HG03565 (cell line): ENCODE results near the gene MOGAT3.

Experiments used
- ATAC-seq: cut with Tn5 transposase; IDR thresholded peaks from one replicate; pipeline ENCODE4 v1.9.1; 2021; ENCODE audit warnings: mild to moderate bottlenecking, moderate library complexity; ENCODE audit not compliant: unreplicated experiment

Gene MOGAT3

GRCh38 chr7:101233907-101234547, 33.2 kb upstream of the MOGAT3 start:
- no peak for ATAC-seq

GRCh38 chr7:101232141-101232850, 31.5 kb upstream of the MOGAT3 start:
- no peak for ATAC-seq

GRCh38 chr7:101231644-101232043, 30.8 kb upstream of the MOGAT3 start:
- ATAC-seq: no peak

- ATAC-seq: no peak
Measured at GRCh38 chr7:101226721-101227120, 25.9 kb upstream of the MOGAT3 start.

- no peak for ATAC-seq
Measured at GRCh38 chr7:101225650-101226049, 24.8 kb upstream of the MOGAT3 start.

GRCh38 chr7:101223528-101223927, 22.7 kb upstream of the MOGAT3 start:
- ATAC-seq: no peak

- ATAC-seq: no peak
Measured at GRCh38 chr7:101222275-101222830, 21.5 kb upstream of the MOGAT3 start.

- no peak for ATAC-seq
Measured at GRCh38 chr7:101220295-101220694, 19.5 kb upstream of the MOGAT3 start.

GRCh38 chr7:101218236-101219125, 17.6 kb upstream of the MOGAT3 start:
- ATAC-seq: no peak

GRCh38 chr7:101217388-101218235, 16.8 kb upstream of the MOGAT3 start, which contains the start of the genes PLOD3 and ZNHIT1:
Gene PLOD3 (minus strand): TSS chr7:101217581. CDS start chr7:101217274, 307 bp downstream.
Gene ZNHIT1 (plus strand): TSS chr7:101218165. CDS start chr7:101218196, 31 bp downstream.
- ATAC-seq: peak; percentile 69

GRCh38 chr7:101216860-101217387, 16.1 kb upstream of the MOGAT3 start:
- ATAC-seq: peak; percentile 6

GRCh38 chr7:101216001-101216859, 15.4 kb upstream of the MOGAT3 start:
- ATAC-seq: no peak

GRCh38 chr7:101212014-101212413, 11.2 kb upstream of the MOGAT3 start:
- ATAC-seq: no peak

GRCh38 chr7:101211501-101211900, 10.7 kb upstream of the MOGAT3 start:
- ATAC-seq: no peak

- ATAC-seq: no peak
Measured at GRCh38 chr7:101210143-101210542, 9.3 kb upstream of the MOGAT3 start.

- no peak for ATAC-seq
Measured at GRCh38 chr7:101208794-101209193, 8.0 kb upstream of the MOGAT3 start.

GRCh38 chr7:101207459-101207858, 6.6 kb upstream of the MOGAT3 start:
- ATAC-seq: no peak

GRCh38 chr7:101206665-101207042, 5.8 kb upstream of the MOGAT3 start:
- no peak for ATAC-seq
